HL-60 (cell line): ENCODE measurements around the gene NRCAM.
"Not testable (repeated sequence)": the region's sequence is repeated elsewhere in the genome, so short reads cannot be mapped to it uniquely, and the experiment has no call there.

Source experiments
- CTCF ChIP-seq: IDR thresholded peaks from one replicate; pipeline ENCODE4 v1.5.1; 2011; ENCODE audit warnings: low read length, control low read depth, inconsistent platforms; ENCODE audit not compliant: insufficient read depth
- GABPA ChIP-seq: IDR thresholded peaks from 2 replicates; pipeline ENCODE4 v1.6.1; 2012; ENCODE audit warnings: low read depth
- POLR2AphosphoS5 ChIP-seq: IDR thresholded peaks from 2 replicates; pipeline ENCODE4 v1.6.1; 2012; ENCODE audit warnings: low read depth
- SPI1 ChIP-seq: IDR thresholded peaks from 2 replicates; pipeline ENCODE4 v1.6.1; 2012; ENCODE audit warnings: low read depth, mild to moderate bottlenecking, borderline replicate concordance
- TF ChIP-seq, protein P1 (sequence below): IDR thresholded peaks from 2 replicates; pipeline ENCODE4 v1.6.1; 2012; ENCODE audit warnings: low read depth; ENCODE audit not compliant: insufficient replicate concordance

- not testable (repeated sequence) for TF ChIP-seq POLR2AphosphoS5, CTCF, GABPA, SPI1
- TF ChIP-seq, protein P1, sequence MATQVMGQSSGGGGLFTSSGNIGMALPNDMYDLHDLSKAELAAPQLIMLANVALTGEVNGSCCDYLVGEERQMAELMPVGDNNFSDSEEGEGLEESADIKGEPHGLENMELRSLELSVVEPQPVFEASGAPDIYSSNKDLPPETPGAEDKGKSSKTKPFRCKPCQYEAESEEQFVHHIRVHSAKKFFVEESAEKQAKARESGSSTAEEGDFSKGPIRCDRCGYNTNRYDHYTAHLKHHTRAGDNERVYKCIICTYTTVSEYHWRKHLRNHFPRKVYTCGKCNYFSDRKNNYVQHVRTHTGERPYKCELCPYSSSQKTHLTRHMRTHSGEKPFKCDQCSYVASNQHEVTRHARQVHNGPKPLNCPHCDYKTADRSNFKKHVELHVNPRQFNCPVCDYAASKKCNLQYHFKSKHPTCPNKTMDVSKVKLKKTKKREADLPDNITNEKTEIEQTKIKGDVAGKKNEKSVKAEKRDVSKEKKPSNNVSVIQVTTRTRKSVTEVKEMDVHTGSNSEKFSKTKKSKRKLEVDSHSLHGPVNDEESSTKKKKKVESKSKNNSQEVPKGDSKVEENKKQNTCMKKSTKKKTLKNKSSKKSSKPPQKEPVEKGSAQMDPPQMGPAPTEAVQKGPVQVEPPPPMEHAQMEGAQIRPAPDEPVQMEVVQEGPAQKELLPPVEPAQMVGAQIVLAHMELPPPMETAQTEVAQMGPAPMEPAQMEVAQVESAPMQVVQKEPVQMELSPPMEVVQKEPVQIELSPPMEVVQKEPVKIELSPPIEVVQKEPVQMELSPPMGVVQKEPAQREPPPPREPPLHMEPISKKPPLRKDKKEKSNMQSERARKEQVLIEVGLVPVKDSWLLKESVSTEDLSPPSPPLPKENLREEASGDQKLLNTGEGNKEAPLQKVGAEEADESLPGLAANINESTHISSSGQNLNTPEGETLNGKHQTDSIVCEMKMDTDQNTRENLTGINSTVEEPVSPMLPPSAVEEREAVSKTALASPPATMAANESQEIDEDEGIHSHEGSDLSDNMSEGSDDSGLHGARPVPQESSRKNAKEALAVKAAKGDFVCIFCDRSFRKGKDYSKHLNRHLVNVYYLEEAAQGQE = not testable (repeated sequence)
Measured at GRCh38 chr7:108272891-108273290, 183.3 kb downstream of the NRCAM start.
